ENCODE measurements around the gene ANK2. TPM values are rescaled to one million over a fixed set of nuclear protein-coding genes. Genes with fewer than 3 reads are reported as not detected.

ANK2 gene
- total and polyA plus RNA-seq, 4 donors, result 1.1 to 61.2 (median 12.5) TPM

DNA sequence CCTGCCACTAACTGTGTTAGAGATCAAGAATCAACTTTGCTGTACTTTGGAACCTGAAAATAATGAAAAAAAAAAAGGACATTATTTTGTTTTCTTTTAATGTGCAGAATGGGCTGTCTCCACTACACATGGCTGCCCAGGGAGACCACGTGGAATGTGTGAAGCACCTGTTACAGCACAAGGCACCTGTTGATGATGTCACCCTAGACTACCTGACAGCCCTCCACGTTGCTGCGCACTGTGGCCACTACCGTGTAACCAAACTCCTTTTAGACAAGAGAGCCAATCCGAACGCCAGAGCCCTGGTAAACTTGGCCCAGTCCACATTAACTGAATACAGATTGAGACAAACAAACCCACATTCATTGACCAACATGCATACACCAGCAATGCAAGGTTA lies 206.2 kb downstream of the ANK2 start:
- Histone ChIP-seq H3K36me3 (ENCODE audit: control insufficient read depth in 4 of 4, insufficient read depth in 4 of 4, low read length in 4 of 4) (peaks cover 0 to 8% (median 0%) of the 10 kb centered on the region in 4 donors), H3K27ac (ENCODE audit: low read depth in 1 of 2, low read length in 1 of 2) (no peak overlapping the region), H3K9me3 (ENCODE audit: control insufficient read depth in 4 of 4, insufficient read depth in 3 of 4, low read length in 3 of 4) (no peaks in the 10 kb centered on the region), H3K27me3 (ENCODE audit: control insufficient read depth in 3 of 3, insufficient read depth in 3 of 3, low read length in 2 of 3) (no peaks in the 10 kb centered on the region), H3K4me1 (ENCODE audit: control insufficient read depth in 5 of 5, insufficient read depth in 5 of 5, low read length in 5 of 5) (peaks cover 0 to 3% (median 0%) of the 10 kb centered on the region in 5 donors), H3K4me3 (no peak overlapping the region), H3K9ac (ENCODE audit: insufficient read depth in 1 of 2, low read length in 2 of 2) (no peak overlapping the region)
- ATAC-seq (ENCODE audit: insufficient read depth, low FRiP score) (no peak), DNase-seq (no peak)
- 89 to 91% methylated on average over 6 of the region's 6 CpGs for WGBS, 2 donors
- TF ChIP-seq, protein P1, sequence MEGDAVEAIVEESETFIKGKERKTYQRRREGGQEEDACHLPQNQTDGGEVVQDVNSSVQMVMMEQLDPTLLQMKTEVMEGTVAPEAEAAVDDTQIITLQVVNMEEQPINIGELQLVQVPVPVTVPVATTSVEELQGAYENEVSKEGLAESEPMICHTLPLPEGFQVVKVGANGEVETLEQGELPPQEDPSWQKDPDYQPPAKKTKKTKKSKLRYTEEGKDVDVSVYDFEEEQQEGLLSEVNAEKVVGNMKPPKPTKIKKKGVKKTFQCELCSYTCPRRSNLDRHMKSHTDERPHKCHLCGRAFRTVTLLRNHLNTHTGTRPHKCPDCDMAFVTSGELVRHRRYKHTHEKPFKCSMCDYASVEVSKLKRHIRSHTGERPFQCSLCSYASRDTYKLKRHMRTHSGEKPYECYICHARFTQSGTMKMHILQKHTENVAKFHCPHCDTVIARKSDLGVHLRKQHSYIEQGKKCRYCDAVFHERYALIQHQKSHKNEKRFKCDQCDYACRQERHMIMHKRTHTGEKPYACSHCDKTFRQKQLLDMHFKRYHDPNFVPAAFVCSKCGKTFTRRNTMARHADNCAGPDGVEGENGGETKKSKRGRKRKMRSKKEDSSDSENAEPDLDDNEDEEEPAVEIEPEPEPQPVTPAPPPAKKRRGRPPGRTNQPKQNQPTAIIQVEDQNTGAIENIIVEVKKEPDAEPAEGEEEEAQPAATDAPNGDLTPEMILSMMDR (IDR thresholded peaks at IDR 0.05; ENCODE audit: control extremely low read depth, extremely low read depth), result no peak

DNA sequence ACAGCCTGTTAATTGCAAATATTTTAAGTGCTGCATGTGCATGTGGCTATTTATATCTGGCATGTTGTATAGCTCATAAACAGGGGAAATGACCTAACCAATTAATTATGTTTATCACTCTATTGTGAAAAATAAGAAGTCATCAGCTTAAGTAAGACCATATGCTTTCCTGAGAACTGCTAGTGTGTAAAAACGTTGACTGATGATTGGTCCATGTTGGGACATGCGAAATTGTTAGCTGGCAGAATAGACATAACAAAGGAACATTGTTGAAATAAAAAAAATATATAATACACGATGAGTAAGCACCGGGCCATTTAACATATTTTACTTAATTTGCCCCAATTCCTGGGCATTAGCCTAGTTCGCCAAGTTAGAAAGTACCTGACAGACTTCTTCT lies 207.5 kb downstream of the ANK2 start:
- H3K4me3 ChIP-seq, result no peak overlapping the region
- peaks cover 0 to 3% (median 0%) of the 10 kb centered on the region in 5 donors for H3K4me1 ChIP-seq (ENCODE audit: control insufficient read depth in 5 of 5, insufficient read depth in 5 of 5, low read length in 5 of 5)
- TF ChIP-seq, protein P1 (IDR thresholded peaks at IDR 0.05; ENCODE audit: control extremely low read depth, extremely low read depth), result no peak
- no peak for DNase-seq
- 80 to 89% methylated on average over 5 of the region's 5 CpGs for WGBS, 2 donors
- H3K9ac ChIP-seq (ENCODE audit: insufficient read depth in 1 of 2, low read length in 2 of 2), result no peak overlapping the region
- no peaks in the 10 kb centered on the region for H3K27me3 ChIP-seq (ENCODE audit: control insufficient read depth in 3 of 3, insufficient read depth in 3 of 3, low read length in 2 of 3)
- peaks cover 0 to 8% (median 0%) of the 10 kb centered on the region in 4 donors for H3K36me3 ChIP-seq (ENCODE audit: control insufficient read depth in 4 of 4, insufficient read depth in 4 of 4, low read length in 4 of 4)
- no peaks in the 10 kb centered on the region for H3K9me3 ChIP-seq (ENCODE audit: control insufficient read depth in 4 of 4, insufficient read depth in 3 of 4, low read length in 3 of 4)
- no peak for ATAC-seq (ENCODE audit: insufficient read depth, low FRiP score)
- no peak overlapping the region for H3K27ac ChIP-seq (ENCODE audit: low read depth in 1 of 2, low read length in 1 of 2)

DNA sequence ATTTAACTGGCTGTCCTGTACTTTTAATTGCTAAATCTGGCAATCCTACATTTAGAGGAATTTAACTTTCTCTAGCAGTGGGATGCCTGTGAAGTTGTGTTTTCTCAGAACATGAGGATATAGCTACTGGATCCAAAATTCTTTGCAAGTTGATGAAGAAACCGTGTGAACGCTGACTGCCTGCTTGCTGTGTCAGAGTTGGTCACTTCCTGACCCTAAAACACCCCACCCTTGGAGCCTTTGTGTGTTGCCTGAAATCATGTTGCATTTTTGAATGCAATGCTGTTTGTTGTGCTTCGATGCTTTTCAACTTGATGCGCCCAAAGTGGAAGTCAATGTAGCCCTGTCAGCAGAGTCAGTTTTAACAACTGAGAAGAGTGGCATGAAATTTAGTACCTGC lies 211.2 kb downstream of the ANK2 start:
- Histone ChIP-seq H3K4me1 (ENCODE audit: control insufficient read depth in 5 of 5, insufficient read depth in 5 of 5, low read length in 5 of 5) (peaks cover 0 to 3% (median 0%) of the 10 kb centered on the region in 5 donors), H3K27me3 (ENCODE audit: control insufficient read depth in 3 of 3, insufficient read depth in 3 of 3, low read length in 2 of 3) (no peaks in the 10 kb centered on the region), H3K36me3 (ENCODE audit: control insufficient read depth in 4 of 4, insufficient read depth in 4 of 4, low read length in 4 of 4) (peaks cover 0 to 5% (median 0%) of the 10 kb centered on the region in 4 donors), H3K9me3 (ENCODE audit: control insufficient read depth in 4 of 4, insufficient read depth in 3 of 4, low read length in 3 of 4) (no peaks in the 10 kb centered on the region), H3K9ac (ENCODE audit: insufficient read depth in 1 of 2, low read length in 2 of 2) (no peak overlapping the region), H3K4me3 (no peak overlapping the region), H3K27ac (ENCODE audit: low read depth in 1 of 2, low read length in 1 of 2) (no peak overlapping the region)
- TF ChIP-seq, protein P1 (IDR thresholded peaks at IDR 0.05; ENCODE audit: control extremely low read depth, extremely low read depth), result no peak
- DNase-seq (no peak), ATAC-seq (ENCODE audit: insufficient read depth, low FRiP score) (no peak)
- 90 to 91% methylated on average over 4 of the region's 4 CpGs for WGBS, 2 donors

DNA sequence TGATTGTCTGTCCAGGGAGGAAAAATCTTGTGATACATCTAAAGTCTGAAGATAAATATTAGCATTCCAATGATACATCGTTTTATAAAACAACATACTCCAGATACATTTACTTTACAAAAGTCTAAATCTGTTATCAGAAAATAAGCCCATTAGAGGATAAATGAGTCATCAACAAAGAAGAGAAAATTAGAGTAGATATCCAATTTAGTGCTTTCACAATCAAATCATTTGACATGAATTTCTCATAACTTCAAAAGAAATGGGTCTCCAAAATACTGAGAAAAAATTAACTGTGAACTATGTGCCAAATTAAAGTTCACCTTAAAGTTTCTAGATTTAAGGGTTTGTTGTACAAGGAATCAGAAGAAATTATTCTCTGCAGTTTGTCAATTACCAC lies 213.8 kb downstream of the ANK2 start:
- Histone ChIP-seq H3K4me3 (no peak overlapping the region), H3K27me3 (ENCODE audit: control insufficient read depth in 3 of 3, insufficient read depth in 3 of 3, low read length in 2 of 3) (no peaks in the 10 kb centered on the region), H3K36me3 (ENCODE audit: control insufficient read depth in 4 of 4, insufficient read depth in 4 of 4, low read length in 4 of 4) (peaks cover 0 to 1% (median 0%) of the 10 kb centered on the region in 4 donors), H3K9me3 (ENCODE audit: control insufficient read depth in 4 of 4, insufficient read depth in 3 of 4, low read length in 3 of 4) (no peaks in the 10 kb centered on the region), H3K9ac (ENCODE audit: insufficient read depth in 1 of 2, low read length in 2 of 2) (no peak overlapping the region), H3K4me1 (ENCODE audit: control insufficient read depth in 5 of 5, insufficient read depth in 5 of 5, low read length in 5 of 5) (no peaks in the 10 kb centered on the region), H3K27ac (ENCODE audit: low read depth in 1 of 2, low read length in 1 of 2) (no peak overlapping the region)
- WGBS, 2 donors, result 59 to 71% methylated on average over 1 of the region's 1 CpG
- DNase-seq, result no peak
- no peak for ATAC-seq (ENCODE audit: insufficient read depth, low FRiP score)
- TF ChIP-seq, protein P1 (IDR thresholded peaks at IDR 0.05; ENCODE audit: control extremely low read depth, extremely low read depth), result no peak
